Limb (tissue), 2 donors: ENCODE results near the gene GGCT.
"Not testable (repeated sequence)": the region's sequence is repeated elsewhere in the genome, so short reads cannot be mapped to it uniquely, and the experiment has no call there.

Source experiments
- DNase-seq, 2 donors: peaks; one replicate each; pipeline ENCODE4 v3.0.0-alpha.2; 2016; ENCODE audit errors: extremely low spot score in 2 of 2

GGCT gene

GRCh38 chr7:30519122-30519521 is 14.5 kb upstream of the GGCT start:
- no peak for DNase-seq

DNA sequence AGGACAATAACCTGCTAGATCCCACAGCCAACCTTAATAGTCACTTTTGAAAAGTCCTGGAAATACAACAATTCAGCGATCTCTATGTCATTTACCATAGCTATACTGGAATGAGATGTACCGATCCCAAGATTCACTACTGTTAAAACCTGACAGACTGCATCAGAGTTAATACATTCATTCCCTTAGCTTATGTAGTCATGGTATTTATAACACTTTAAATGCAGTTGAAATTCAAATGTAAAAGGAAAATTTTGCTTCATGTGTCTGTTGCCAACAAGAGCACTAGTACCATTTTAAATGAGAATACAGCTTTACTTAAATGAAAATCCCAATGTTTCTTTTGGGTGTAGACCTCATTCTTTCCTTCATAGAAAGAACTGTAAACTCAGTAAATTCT is 11.1 kb upstream of the GGCT start:
- no peak for DNase-seq

DNA sequence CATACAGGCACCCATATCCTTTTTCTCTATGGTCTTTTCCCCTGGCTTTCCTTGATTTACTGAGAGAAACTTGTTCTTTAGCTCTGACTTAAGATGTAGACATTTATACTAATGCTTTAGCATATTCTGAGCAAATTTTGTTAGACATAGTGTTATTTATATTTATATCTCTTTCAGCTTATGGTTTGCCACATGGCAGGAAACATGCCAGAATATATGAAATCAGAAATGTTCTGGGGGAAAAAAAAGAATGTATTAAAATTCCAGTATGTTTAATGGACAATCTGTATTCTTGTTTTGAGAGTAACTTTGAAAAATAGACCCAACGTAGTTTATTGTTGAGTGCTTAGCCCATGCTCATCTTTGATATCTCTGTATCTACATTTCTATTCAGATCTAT is 10.1 kb upstream of the GGCT start:
- DNase-seq, result no peak

DNA sequence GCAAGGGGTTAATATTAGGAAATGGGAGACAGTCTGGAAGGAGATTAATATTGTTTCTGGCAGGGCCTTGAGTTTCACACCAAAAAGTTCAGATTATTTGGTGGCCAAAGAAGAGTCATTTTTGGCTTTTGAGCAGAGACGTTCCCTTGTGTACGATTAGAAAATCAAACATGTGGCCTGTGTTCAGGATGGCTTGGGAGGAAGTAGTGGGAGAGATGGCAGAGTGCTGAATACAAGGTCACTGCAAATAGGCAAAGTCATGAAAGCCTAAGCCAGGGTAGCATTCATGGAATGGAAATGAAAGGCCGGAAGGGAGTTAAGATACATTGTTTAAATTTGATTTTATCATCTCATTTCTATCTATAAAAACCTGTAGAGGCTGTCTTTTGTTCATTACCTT is 9.5 kb upstream of the GGCT start:
- DNase-seq, result no peak

DNA sequence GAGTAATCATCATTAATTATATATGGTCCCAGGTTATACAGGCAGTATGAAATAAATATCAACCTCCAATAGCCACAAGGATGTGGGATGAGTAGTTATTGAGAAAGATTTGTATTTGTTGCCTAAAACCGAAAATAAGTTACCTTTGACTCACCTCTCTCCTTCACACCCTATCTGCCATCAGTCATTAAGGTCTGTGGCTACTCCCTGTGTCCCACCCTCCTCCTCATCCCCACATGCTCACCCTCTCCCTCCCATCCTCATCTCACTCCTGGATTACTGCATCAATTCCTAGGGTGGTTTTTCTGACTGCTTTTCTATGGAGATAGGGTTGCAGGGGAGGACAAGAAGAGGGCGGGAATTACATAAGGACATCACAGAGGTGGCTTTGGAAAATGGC is 9.1 kb upstream of the GGCT start:
- DNase-seq, result no peak

- no peak for DNase-seq
These were observed 7.5 kb upstream of the GGCT start for GRCh38 chr7:30511973-30512662.

GRCh38 chr7:30511494-30511893 is 6.9 kb upstream of the GGCT start:
- no peak for DNase-seq

GRCh38 chr7:30510124-30511075 is 5.8 kb upstream of the GGCT start:
- DNase-seq, result peak in 1 of 2 donors; percentile 35

DNA sequence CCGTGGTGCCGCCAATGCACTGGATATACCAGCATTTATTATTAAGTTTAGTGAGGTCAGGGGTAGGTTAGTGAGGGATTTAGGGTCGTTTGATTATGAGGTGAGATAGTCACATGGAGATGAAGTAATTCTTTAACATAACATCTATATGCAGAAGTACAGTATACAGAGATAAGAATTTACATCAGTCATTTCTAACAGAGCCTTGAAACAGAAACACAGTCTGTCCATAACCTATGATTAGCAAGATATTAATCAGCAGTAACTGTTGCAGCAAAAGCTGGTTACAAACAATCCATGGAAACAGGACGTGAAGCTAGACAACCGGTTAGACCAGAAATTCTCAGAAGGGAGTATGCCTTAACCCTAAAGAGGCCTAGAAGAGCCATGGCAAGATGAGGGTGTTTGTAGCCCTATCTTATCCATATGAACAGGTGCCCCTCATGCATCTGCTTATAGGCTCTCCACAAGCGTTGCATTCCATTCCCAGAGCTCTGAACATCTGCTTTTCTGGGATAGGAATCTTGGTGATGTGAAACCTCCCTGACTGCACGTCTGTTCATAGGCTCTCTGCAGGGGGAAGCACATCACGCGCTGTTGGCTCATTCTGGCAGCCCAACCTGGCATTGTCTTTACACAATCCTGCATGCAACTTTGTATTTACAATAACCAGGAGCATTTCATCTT is 4.7 kb upstream of the GGCT start:
- not testable (repeated sequence) for DNase-seq

DNA sequence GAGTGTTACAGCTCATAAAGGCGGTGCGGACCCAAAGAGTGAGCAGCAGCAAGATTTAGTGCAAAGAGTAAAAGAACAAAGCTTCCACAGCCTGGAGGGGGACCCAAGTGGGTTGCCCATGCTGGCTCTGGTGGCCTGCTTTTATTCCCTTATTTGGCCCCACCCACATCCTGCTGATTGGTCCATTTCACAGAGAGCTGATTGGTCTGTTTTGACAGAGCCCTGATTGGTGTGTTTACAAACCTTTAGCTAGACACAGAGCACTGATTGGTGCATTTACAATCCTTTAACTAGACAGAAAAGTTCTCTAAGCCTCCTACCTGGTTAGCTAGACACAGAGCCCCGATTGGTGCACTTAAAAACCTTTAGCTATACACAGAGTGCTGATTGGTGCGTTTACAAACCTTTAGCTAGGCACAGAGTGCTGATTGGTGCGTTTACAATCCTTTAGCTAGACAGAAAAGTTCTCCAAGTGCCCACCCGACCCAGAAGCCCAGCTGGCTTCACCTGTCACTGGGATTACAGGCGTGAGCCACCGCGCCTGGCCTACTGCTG is 2.8 kb upstream of the GGCT start:
- not testable (repeated sequence) for DNase-seq

DNA sequence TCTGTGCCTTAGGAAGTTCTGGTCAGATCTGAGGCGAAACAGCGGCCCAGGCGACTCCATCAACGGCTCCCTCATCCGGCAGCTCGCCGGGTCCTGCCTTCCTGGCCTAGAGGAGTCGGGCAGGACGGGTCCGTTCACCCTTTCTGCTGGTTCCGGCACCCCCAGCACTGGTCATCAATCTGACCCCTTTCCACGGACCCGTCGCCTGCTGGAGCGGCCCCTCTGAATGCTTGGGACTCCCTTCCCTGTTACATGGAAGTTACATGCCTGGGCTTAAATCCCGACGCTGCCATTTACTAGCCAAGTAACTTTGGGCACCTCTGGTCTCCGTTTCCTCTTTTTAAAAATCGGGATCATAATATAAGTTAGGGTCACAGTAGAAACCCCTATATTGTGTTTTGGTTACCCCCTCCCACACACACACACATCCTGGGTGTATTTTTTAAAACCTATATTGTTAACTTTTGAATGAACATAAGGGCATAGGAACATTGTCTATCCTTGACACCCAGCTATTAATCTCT is 607 bp upstream of the GGCT start:
- no peak for DNase-seq

- DNase-seq, result no peak
These were observed 1.1 kb downstream of the GGCT start for GRCh38 chr7:30503274-30504212.

DNA sequence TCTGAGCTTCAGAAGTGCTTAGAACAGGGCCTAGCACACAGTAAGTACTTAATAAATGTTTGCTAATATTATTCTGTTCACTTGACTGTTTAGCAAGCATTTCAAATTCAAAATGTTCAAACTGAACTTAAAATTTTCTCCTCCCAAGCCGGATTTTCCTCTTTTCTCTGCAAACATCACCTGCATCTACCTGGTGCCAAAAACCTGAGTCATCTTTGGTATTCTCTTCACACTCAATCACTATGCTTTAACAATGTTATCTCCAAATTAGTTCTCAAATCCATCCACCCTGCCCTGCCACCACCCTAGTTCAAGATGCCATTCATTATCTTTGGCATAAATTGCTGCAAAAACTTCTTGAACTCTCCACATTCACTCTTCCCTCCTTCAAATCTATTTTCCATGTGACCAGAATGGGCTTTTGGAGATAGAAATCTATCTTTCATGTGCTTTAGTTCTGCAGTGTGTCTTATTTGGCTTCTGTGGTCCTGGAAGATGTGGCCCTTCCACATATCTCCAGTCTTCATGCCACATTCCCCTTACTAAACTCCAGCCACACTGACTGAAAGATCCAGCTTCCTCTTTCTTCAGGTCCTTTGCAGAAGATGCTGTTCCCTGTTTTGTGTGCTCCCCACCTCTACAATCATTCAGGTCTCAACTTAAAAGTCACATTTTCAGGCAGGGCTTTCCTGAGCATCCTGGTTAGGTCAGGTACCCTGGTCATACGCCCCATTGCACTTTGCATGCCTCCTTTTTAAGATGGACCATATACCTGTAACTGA is 2.0 kb downstream of the GGCT start:
- DNase-seq, result no peak

DNA sequence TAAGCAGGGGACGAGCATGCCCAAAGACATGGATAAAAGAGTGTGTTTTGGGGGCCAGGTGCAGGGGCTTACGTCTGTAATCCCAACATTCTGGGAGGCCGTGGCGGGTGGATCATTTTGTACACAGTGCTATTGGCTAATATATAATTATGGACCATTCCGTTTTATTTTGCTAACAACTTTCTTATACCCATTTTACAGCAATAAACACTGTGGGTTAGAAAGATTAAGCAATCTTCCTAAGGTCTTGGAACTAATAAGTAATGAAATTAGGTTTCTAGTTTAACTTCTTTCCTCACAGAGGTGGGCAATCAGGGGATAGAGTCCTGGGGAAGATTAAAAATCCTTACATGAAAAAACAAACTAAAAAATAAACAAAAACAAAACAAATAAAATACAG is 3.4 kb downstream of the GGCT start:
- no peak for DNase-seq

- DNase-seq, result no peak
These were observed 11.4 kb downstream of the GGCT start for GRCh38 chr7:30493228-30493627.

DNA sequence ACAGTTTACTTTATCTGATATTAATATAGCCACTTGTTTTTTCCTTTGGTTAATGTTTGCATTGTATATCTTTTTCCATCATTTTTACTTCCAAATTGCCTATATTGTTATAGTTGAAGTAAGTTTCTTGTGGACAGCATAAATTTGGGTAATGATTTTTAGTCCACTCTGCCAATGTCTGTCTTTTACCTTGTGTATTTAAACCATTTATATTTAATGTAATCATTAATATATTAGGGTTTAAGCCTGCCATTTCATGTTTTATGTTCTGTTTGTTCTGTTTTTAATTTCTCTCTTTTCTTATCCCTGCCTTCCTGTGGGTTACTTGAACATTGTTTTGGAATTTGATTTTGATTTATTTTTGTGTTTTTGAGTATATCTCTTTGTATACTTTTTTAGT is 13.2 kb downstream of the GGCT start:
- DNase-seq, result no peak

- DNase-seq, result no peak
These were observed 17.3 kb downstream of the GGCT start for GRCh38 chr7:30487371-30487770.

- no peak for DNase-seq
These were observed 19.0 kb downstream of the GGCT start for GRCh38 chr7:30485667-30486066.

DNA sequence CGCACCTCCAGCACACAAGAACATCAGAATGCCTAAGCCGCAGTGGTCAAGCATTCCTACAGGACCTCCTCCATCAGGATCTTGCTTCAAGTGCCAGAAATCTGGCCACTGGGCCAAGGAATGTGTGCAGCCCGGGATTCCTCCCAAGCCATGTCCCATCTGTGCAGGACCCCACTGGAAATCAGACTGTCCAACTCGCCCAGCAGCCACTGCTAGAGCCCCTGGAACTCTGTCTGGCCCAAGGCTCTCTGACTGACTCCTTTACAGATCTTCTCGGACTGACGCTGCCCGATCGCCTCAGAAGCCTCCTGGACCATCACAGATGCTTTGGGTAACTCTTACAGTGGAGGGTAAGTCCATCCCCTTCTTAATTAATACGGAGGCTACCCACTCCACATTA is 23.2 kb downstream of the GGCT start:
- not testable (repeated sequence) for DNase-seq
